Measurements from ENCODE around the gene DPP10. TPM values are rescaled to one million over a fixed set of nuclear protein-coding genes. Genes with fewer than 3 reads are reported as not detected.

The DPP10 gene
- polyA plus RNA-seq, 3 donors = 9.9 to 13.1 (median 12.6) TPM

DNA sequence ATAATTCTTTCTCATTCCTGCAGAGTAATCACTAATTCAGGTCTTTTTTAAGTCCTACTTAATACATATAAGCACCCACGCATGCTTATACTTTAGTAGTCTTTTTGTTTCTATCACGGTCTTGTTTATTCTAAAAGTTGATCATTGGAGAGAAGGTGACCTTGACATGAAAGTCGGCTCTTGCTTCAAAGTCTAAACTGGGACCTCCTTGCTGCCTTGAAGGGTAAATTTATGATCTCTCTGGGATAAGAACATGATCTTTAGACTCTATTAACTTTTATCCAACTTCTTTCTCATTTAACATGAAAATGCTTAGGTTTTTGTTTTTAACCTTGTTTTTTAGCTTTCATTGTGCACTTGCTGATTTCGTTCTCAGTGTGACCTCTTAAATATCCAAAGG lies 792.3 kb downstream of the DPP10 start:
- peak in 5 of 11 donors; percentile 2 to 17 (median 13) for DNase-seq (ENCODE audit: extremely low read depth in 1 of 11, low read depth in 9 of 11, low spot score in 4 of 11)

DNA sequence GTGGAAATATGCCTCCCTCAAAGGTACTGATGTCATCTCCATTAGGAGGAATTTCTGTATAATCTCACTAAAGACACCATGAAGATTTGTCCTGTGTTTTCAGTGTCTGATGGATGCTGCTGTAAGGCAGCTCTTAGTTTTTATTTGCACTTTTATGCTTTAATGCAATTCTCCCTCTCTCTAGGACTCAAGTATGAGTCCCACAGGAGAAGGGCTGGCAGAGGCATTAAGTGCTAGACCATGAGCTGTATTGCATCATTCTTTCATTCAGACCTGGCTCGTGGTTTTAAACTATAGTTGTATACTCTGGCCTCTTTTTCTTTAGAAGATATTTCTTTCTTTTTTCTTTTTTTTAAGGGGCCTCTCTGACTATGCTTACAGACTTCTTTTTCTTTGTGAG lies 805.6 kb downstream of the DPP10 start:
- DNase-seq (ENCODE audit: extremely low read depth in 1 of 11, low read depth in 9 of 11, low spot score in 4 of 11) = no peak

- no peak for DNase-seq (ENCODE audit: extremely low read depth in 1 of 11, low read depth in 9 of 11, low spot score in 4 of 11)
Observed at GRCh38 chr2:115277366-115277765, 834.9 kb downstream of the DPP10 start.

GRCh38 chr2:115285416-115285815 lies 843.0 kb downstream of the DPP10 start:
- DNase-seq (ENCODE audit: extremely low read depth in 1 of 11, low read depth in 9 of 11, low spot score in 4 of 11) = no peak

GRCh38 chr2:115290478-115290877 lies 848.0 kb downstream of the DPP10 start:
- no peak for DNase-seq (ENCODE audit: extremely low read depth in 1 of 11, low read depth in 9 of 11, low spot score in 4 of 11)

- DNase-seq (ENCODE audit: extremely low read depth in 1 of 11, low read depth in 9 of 11, low spot score in 4 of 11) = no peak
Observed at GRCh38 chr2:115292742-115293141, 850.3 kb downstream of the DPP10 start.

DNA sequence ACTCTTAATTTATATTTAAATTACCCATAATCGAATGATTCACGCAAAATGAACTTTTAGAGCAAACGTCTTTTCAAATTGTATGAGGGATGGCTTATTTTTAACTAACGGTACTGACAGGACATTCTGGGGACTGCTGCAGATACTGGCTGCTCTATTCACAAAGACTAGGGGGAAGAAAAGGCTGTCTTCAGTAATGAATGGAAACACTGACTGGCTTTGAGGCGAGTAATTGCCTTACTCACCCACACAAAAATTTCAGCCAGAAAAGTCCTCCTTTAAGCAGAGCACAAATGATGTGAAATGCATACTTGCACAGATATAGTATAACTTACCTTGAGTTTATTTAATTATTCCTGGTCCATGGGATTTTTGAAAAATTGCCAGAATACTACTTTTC lies 852.6 kb downstream of the DPP10 start:
- DNase-seq (ENCODE audit: extremely low read depth in 1 of 11, low read depth in 9 of 11, low spot score in 4 of 11) = no peak

GRCh38 chr2:115297056-115297455 lies 854.6 kb downstream of the DPP10 start:
- DNase-seq (ENCODE audit: extremely low read depth in 1 of 11, low read depth in 9 of 11, low spot score in 4 of 11) = no peak

DNA sequence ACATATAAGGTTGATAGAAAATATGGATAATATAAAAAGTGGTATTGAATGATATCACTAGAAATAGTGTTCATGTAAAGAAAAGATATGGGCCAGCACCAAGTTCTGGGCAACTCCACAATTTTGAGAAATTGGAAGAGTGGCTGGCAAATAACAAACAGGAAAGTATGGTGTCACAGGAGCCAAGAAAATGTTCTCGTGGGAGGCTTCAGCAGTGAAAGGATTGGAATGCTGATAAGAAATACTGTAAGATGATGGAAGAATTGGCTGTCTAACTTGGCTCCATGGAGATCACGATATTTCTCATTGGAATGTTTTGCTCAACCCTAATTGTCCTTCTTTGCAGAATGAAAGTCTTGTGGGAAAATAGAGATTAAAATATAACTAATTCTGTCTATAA lies 856.8 kb downstream of the DPP10 start:
- no peak for DNase-seq (ENCODE audit: extremely low read depth in 1 of 11, low read depth in 9 of 11, low spot score in 4 of 11)

- DNase-seq (ENCODE audit: extremely low read depth in 1 of 11, low read depth in 9 of 11, low spot score in 4 of 11) = no peak
Observed at GRCh38 chr2:115305712-115306111, 863.3 kb downstream of the DPP10 start.

DNA sequence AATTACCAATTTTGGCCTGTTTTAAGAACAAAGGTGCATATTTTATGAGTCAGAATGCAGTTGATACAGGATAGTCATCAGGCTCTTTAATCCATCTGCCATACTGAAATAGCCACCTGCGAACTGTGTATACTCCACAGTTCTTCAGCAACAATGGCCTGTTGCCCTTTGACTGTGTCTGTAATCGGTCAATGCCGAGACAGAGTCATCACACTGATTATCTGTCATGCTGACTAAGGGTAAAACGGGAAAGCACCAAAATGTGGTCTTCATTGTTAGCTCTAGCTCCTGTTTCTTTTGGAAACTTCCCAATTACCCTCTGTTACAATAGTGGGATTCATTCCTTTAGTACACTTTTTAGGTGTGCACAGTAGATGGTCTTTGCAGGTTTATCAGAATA lies 871.7 kb downstream of the DPP10 start:
- DNase-seq (ENCODE audit: extremely low read depth in 1 of 11, low read depth in 9 of 11, low spot score in 4 of 11) = no peak

DNA sequence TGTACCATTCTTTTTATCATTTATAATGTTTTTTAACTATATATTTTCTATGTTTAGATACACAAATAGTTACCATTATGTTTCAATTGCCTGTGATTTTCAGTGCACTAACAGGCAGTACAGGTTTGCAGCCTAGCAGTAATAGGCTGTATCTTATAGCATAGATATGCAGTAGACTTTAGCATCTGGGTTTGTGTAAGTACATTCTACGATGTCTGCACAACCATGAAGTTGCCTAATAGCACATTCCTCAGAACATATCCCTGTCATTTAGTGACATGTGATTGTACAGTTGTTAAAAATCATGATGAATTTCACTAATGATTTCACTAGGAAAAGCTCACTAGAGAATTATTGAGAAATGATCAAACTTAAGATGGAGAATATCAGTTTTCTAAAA lies 884.6 kb downstream of the DPP10 start:
- no peak for DNase-seq (ENCODE audit: extremely low read depth in 1 of 11, low read depth in 9 of 11, low spot score in 4 of 11)

DNA sequence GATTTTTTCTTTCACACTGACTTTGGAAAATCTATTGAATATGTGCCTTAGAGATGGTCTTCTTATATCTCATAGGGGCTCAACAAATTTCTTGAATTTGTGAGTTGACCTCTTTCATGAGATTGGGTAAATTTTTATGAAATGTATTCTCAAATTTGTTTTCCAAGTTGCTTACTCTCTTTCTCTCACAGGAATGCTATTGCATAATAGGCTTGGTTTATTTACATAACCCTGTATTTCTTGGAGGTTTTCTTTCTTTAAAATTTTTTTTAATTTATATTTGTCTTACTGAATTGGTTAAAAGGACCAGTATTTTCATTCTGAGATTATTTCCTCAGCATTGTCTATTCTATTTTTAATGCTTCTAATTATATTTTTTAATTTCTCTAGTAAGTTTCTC lies 917.1 kb downstream of the DPP10 start:
- DNase-seq (ENCODE audit: extremely low read depth in 1 of 11, low read depth in 9 of 11, low spot score in 4 of 11) = no peak

GRCh38 chr2:115364093-115364492 lies 921.7 kb downstream of the DPP10 start:
- DNase-seq (ENCODE audit: extremely low read depth in 1 of 11, low read depth in 9 of 11, low spot score in 4 of 11) = no peak

DNA sequence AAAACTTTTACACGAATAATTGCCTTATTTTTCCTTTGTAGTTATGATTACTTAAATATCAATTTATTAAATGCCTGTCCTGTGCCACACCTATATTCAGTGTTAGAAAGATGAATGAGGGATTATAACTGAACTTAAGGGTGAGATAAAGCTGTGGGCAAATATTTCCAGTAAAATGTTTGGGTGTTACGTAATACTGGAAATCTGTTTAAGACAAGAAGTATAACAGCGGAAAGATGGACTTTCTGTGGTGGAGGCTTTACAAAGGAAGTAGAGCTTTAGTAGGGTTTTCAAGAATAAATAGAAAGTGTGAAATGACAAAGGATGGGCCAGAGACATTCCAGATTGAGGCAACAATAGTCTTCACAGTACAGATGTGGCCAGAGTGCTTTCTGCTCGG lies 927.0 kb downstream of the DPP10 start:
- no peak for DNase-seq (ENCODE audit: extremely low read depth in 1 of 11, low read depth in 9 of 11, low spot score in 4 of 11)

DNA sequence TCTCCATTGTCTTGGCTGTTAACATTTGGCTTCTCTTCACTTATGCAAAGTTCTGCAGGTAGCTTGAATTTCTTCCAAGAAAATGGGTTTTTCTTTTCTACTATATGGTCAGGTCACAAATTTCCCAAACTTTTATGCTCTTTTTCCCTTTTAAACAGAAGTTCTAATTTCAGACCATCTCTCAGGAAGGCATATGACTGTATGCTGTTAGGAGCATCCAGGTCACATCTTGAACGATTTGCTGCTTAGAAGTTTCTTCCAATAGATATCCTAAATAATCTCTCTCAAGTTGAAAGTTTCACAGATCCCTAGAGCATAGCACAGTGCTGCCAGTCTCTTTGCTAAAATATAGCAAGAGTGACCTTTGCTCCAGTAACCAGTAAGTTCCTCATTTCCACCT lies 932.5 kb downstream of the DPP10 start:
- DNase-seq (ENCODE audit: extremely low read depth in 1 of 11, low read depth in 9 of 11, low spot score in 4 of 11) = no peak

GRCh38 chr2:115384399-115384798 lies 942.0 kb downstream of the DPP10 start:
- DNase-seq (ENCODE audit: extremely low read depth in 1 of 11, low read depth in 9 of 11, low spot score in 4 of 11) = no peak

GRCh38 chr2:115386465-115386864 lies 944.0 kb downstream of the DPP10 start:
- no peak for DNase-seq (ENCODE audit: extremely low read depth in 1 of 11, low read depth in 9 of 11, low spot score in 4 of 11)

DNA sequence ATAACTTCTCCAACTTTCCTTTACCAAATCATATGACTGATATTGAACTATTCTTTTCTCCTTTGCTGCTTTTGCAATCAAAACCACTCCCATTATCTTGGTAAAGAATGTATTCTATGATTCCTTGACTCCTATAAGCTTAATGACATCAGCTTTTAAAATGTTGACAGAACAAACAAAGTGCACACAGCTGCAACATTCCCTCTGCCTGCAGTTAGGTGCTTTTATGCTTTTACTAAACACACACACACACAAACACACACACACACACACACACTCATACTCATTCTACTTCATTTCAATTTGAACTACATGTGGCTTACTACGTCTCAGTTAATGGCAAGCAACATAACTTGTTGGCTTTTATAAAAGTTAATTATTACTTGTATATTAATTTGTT lies 946.6 kb downstream of the DPP10 start:
- no peak for DNase-seq (ENCODE audit: extremely low read depth in 1 of 11, low read depth in 9 of 11, low spot score in 4 of 11)

- no peak for DNase-seq (ENCODE audit: extremely low read depth in 1 of 11, low read depth in 9 of 11, low spot score in 4 of 11)
Observed at GRCh38 chr2:115389898-115390565, 947.6 kb downstream of the DPP10 start.

DNA sequence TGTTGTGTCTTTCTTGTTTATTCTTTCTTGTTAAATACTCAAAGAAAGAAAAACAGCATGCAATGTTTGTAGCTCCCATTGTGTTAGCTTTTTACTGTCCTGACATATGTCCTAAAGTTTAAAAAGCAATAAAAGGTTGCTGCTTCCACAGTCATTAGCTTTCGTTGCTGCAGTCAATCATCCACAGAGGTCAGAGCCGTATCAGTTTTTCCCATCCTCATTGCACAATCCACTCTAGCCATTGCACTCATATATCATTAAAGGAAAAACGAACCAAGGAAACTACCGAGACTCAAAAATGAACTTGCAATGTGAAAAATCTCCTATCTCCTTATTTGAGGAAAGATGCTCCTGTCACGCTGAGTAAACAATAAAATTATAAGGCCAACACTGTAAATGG lies 954.1 kb downstream of the DPP10 start:
- DNase-seq (ENCODE audit: extremely low read depth in 1 of 11, low read depth in 9 of 11, low spot score in 4 of 11) = no peak

- no peak for DNase-seq (ENCODE audit: extremely low read depth in 1 of 11, low read depth in 9 of 11, low spot score in 4 of 11)
Observed at GRCh38 chr2:115400940-115401339, 958.5 kb downstream of the DPP10 start.
